ENCODE data around the gene DNM3.

GRCh38 chr1:172360985-172361384, 519.7 kb downstream of the DNM3 start:
- TF ChIP-seq CTCF (IDR thresholded peaks at IDR 0.05; ENCODE audit: low read length) (no peak), EZH2 (optimal IDR thresholded peaks at IDR 0.05; ENCODE audit: low read depth, low read length) (no peak)
